Measurements from ENCODE around the gene UNC5A. TPM values are rescaled to one million over a fixed set of nuclear protein-coding genes. Genes with fewer than 3 reads are reported as not detected.

UNC5A gene
- total RNA-seq, 6 experiments from 2014 or later = not detected

GRCh38 chr5:176836811-176837706, 26.7 kb downstream of the UNC5A start:
- no peaks in the 10 kb centered on the region for H3K36me3 ChIP-seq
- H3K4me1 ChIP-seq = no peaks in the 10 kb centered on the region
- WGBS (ENCODE audit: insufficient coverage, low coverage, low lambda C conversion rate, missing lambda C conversion rate) = 55% methylated on average over 12 of the region's 15 CpGs
- H3K27ac ChIP-seq = no peak overlapping the region
- ATAC-seq = no peak
- TF ChIP-seq POLR2A (IDR thresholded peaks at IDR 0.05) = no peak
- TF ChIP-seq CTCF (IDR thresholded peaks at IDR 0.05) = no peak
- no peak for DNase-seq
- intact Hi-C loops (cut with DNase I) = no loop called here
- H3K4me3 ChIP-seq = no peak overlapping the region
- no peaks in the 10 kb centered on the region for H3K9me3 ChIP-seq
- no peaks in the 10 kb centered on the region for H3K27me3 ChIP-seq

- Histone ChIP-seq H3K27me3 (no peaks in the 10 kb centered on the region), H3K36me3 (no peaks in the 10 kb centered on the region), H3K27ac (no peak overlapping the region), H3K9me3 (no peaks in the 10 kb centered on the region), H3K4me3 (no peak overlapping the region), H3K4me1 (no peaks in the 10 kb centered on the region)
- intact Hi-C loops (cut with DNase I) = no loop called here
- WGBS (ENCODE audit: insufficient coverage, low coverage, low lambda C conversion rate, missing lambda C conversion rate) = 20% methylated on average over 15 of the region's 16 CpGs
- ATAC-seq (peak; percentile 82 to 100 (median 94)), DNase-seq (peak; percentile 84 to 92 (median 88))
- no peak for TF ChIP-seq POLR2A (IDR thresholded peaks at IDR 0.05)
- no peak for TF ChIP-seq CTCF (IDR thresholded peaks at IDR 0.05)
These were observed 27.4 kb downstream of the UNC5A start for GRCh38 chr5:176837707-176838115.

GRCh38 chr5:176843673-176844072, 33.3 kb downstream of the UNC5A start:
- ATAC-seq (no peak), DNase-seq (no peak)
- H3K27me3 ChIP-seq = no peaks in the 10 kb centered on the region

GRCh38 chr5:176844281-176844680, 33.9 kb downstream of the UNC5A start:
- H3K4me1 ChIP-seq = no peaks in the 10 kb centered on the region
- 77% methylated on average over 5 of the region's 10 CpGs for WGBS (ENCODE audit: insufficient coverage, low coverage, low lambda C conversion rate, missing lambda C conversion rate)
- no peak overlapping the region for H3K4me3 ChIP-seq
- H3K9me3 ChIP-seq = no peaks in the 10 kb centered on the region
- no peak for ATAC-seq
- no peaks in the 10 kb centered on the region for H3K27me3 ChIP-seq
- TF ChIP-seq CTCF (IDR thresholded peaks at IDR 0.05) (no peak), POLR2A (IDR thresholded peaks at IDR 0.05) (no peak)
- intact Hi-C loops (cut with DNase I) = no loop called here
- no peaks in the 10 kb centered on the region for H3K36me3 ChIP-seq
- no peak overlapping the region for H3K27ac ChIP-seq
- no peak for DNase-seq

More at GRCh38 chr5:176843673-176844072, 33.3 kb downstream of the UNC5A start:
- TF ChIP-seq POLR2A (IDR thresholded peaks at IDR 0.05) (no peak), CTCF (IDR thresholded peaks at IDR 0.05) (no peak)
- no peaks in the 10 kb centered on the region for H3K9me3 ChIP-seq
- no peak overlapping the region for H3K27ac ChIP-seq
- H3K4me1 ChIP-seq = no peaks in the 10 kb centered on the region
- WGBS (ENCODE audit: insufficient coverage, low coverage, low lambda C conversion rate, missing lambda C conversion rate) = 42% methylated on average over 14 of the region's 21 CpGs
- H3K4me3 ChIP-seq = no peak overlapping the region
- H3K36me3 ChIP-seq = no peaks in the 10 kb centered on the region
- intact Hi-C loops (cut with DNase I) = no loop called here
